HG02852 (cell line): ENCODE results near the gene TMEM126A.
A peak's percentile ranks its signal among the peaks of the same experiment; 100 is the strongest.
"Not testable (repeated sequence)": the region's sequence is repeated elsewhere in the genome, so short reads cannot be mapped to it uniquely, and the experiment has no call there.

Experiments used
- ATAC-seq: cut with Tn5 transposase; IDR thresholded peaks from one replicate; pipeline ENCODE4 v1.9.1; 2021; ENCODE audit warnings: mild to moderate bottlenecking, moderate library complexity; ENCODE audit not compliant: unreplicated experiment

The TMEM126A gene

GRCh38 chr11:85647604-85648299 lies at the start of gene TMEM126A:
Gene TMEM126A, plus strand, starts transcription at chr11:85647967. Its CDS starts 2,289 bp downstream, at chr11:85650256.
- ATAC-seq: peak; percentile 99

- no peak for ATAC-seq
Measured at GRCh38 chr11:85599083-85599482, 48.7 kb upstream of the TMEM126A start.

DNA sequence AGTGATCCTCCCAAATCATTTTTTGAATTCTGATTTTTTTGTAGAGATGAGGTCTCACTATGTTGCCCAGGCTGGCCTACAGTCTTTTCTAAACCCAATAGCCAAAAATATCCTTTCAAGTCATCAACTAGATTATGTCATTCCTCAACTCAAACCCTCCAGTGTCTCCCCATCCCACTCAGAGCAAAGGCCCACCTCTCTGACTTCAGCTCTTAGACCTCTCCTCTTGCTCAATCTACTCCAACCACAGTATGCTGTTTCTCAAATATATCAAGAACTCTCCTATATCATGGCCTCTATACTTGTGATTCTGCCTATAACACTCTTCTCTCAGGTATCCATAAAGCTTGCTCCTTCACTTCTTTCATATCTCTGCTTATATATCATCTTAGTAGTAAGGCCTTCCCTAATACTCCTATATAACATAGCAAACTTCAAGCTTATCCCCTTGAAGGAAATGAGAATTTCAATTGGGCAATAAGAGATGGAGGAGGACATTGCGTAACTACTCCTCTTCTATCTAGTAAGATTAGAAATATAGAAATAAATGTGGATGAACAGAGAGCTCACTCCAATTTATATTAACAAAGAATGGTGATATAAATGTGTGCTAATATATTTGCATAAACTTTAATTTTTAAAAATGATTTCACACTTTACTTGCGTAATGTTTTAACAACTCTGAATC lies 45.1 kb upstream of the TMEM126A start:
- no peak for ATAC-seq

DNA sequence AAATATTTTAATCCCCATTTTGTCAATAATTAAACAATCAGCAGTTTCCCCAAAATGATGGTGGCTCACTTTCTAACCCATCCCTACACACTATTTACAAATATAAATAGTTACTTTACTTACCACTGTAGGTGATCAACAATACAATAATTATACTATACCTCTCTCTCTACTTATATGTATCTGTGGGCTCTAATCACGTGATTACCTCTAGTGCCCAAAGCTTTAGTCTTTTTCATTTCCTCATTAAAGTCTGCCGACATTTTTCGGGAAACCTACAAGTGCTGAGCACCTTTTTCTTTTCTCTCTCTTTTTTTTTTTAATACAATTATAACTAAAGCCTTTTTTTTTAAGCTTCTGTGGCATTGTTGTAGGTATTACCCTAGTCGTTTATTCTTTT lies 44.5 kb upstream of the TMEM126A start:
- ATAC-seq: no peak

DNA sequence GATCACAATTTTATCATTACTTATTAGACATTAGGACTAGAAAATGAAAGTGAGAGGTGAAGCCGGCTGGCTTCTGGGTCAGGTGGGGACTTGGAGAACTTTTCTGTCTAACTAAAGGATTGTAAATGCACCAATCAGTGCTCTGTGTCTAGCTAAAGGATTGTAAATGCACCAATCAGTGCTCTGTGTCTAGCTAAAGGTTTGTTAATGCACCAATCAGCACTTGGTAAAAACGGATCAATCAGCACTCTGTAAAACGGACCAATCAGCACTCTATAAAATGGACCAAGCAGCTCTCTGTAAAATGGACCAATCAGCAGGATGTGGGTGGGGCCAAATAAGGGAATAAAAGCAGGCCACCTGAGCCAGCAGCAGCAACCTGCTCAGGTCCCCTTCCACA lies 41.5 kb upstream of the TMEM126A start:
- not testable (repeated sequence) for ATAC-seq

DNA sequence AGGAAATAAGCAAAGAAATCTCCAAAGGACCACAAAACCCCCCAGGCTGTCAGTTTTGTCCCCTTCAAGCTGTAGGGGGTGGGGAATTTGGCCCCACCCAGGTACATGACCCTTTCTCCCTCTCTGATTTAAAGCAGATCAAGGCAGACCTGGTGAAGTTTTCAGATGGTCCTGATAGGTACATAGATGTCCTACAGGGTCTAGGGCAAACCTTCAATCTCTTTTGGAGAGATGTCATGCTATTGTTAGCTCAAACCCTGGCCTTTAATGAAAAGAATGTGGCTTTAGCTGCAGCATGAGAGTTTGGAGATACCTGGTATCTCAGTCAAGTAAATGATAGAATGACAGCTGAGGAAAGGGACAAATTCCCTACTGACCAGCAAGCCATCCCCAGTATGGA lies 39.1 kb upstream of the TMEM126A start:
- ATAC-seq: not testable (repeated sequence)

- not testable (repeated sequence) for ATAC-seq
Measured at GRCh38 chr11:85609286-85609685, 38.5 kb upstream of the TMEM126A start.

DNA sequence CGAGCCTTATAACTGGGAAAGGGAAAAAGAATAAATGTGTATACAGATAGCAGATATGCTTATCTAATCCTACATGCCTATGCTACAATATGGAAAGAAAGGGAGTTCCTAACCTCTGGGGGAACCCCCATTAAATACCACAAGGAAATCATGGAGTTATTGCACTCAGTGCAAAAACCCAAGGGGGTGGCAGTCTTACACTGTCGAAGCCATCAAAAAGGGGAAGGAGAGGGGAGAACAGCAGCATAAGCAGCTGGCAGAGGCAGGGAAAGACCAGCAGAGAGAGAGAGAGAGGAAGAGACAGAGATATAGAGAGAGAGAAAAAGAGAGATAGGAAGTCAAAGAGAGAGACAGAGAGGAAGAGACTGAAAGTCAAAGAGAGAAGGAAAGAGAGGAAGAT lies 36.1 kb upstream of the TMEM126A start:
- not testable (repeated sequence) for ATAC-seq

- ATAC-seq: no peak
Measured at GRCh38 chr11:85619499-85619898, 28.3 kb upstream of the TMEM126A start.

GRCh38 chr11:85620256-85620655 lies 27.5 kb upstream of the TMEM126A start:
- no peak for ATAC-seq

GRCh38 chr11:85626496-85626895 lies 21.3 kb upstream of the TMEM126A start:
- ATAC-seq: no peak

GRCh38 chr11:85627332-85627997 lies 20.3 kb upstream of the TMEM126A start, which contains the start of gene DLG2:
Gene DLG2, minus strand, starts transcription at chr11:85627344.
- ATAC-seq: peak; percentile 2

GRCh38 chr11:85627998-85628770 lies 19.6 kb upstream of the TMEM126A start, which contains the start of gene TMEM126B:
Gene TMEM126B, plus strand, starts transcription at chr11:85628593. Its CDS starts 15 bp downstream, at chr11:85628608.
- ATAC-seq: peak; percentile 99

GRCh38 chr11:85628771-85629341 lies 18.9 kb upstream of the TMEM126A start:
- peak; percentile 9 for ATAC-seq

GRCh38 chr11:85634747-85635146 lies 13.0 kb upstream of the TMEM126A start:
- ATAC-seq: no peak

DNA sequence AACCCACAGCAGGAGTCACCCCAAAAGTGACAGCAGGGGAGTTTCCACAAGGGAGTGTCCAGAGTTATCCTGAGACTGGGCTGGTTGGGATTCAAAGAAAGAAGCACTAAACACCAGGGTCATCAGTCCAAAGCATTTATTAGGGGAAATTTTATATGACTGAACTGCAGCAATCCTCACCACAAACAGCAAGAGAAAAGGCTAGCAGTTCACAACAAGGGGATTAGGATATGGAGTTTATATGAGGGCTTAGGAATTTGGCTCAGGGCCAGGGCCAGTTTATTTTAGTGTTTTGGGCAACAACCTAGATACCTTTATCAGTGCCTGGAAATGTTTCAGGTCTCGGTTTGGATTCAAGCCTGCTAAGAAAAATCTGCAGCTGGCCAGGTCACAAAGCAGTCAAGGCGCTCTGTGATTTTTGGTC lies 4.6 kb upstream of the TMEM126A start:
- no peak for ATAC-seq

- ATAC-seq: peak; percentile 1
Measured at GRCh38 chr11:85647078-85647477, 689 bp upstream of the TMEM126A start.

GRCh38 chr11:85651118-85651517 lies 3.4 kb downstream of the TMEM126A start:
- no peak for ATAC-seq

DNA sequence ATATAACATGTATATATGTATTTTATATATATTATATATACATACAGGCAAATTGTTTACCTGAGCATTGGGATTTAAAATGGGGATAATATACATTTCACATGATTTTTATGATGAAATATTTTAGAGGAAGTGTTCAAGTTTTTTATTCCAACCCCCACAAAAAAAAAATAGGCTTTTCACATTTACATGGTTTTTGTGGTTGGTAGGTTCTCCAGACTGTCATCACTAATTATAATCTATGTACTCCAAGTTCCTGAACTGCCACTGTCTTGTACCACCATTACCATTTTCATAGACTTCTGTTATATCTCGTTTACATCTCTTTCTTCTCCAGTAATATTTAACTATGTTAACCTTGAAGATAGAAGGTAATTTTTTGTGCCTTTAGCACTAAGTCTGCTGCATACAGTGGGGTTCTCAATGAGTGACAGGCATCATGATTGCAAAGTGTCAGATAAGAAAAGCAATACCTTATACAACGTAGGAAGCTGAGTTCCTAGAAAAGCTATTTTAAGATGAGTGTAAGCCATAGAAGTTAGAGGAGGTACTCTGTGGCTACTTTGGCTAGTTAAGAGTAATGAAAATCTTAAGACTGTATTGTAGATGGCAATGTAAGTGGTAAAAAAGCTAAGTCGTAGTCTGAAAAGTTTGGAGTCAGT lies 5.2 kb downstream of the TMEM126A start:
- no peak for ATAC-seq

GRCh38 chr11:85654343-85654742 lies 6.6 kb downstream of the TMEM126A start:
- not testable (repeated sequence) for ATAC-seq
